Mesothelial cell of epicardium (in vitro differentiated cells): ENCODE measurements around the gene KLHL33. TPM values are rescaled to one million over a fixed set of nuclear protein-coding genes. Genes with fewer than 3 reads are reported as not detected.

Experiments
- DNase-seq, 2 experiments: peaks; one replicate each; pipeline ENCODE4 v3.0.0; 2021; ENCODE audit warnings: low spot score in 2 of 2; ENCODE audit not compliant: unreplicated experiment in 2 of 2
- H3K27ac Mint-ChIP-seq: 2 replicates; pipeline ENCODE4 v1.8.0; 2021; ENCODE audit warnings: mixed read lengths
- H3K27me3 Mint-ChIP-seq: 2 replicates; pipeline ENCODE4 v1.8.0; 2021; ENCODE audit warnings: low read depth, mixed read lengths
- H3K36me3 Mint-ChIP-seq: 2 replicates; pipeline ENCODE4 v1.8.0; 2021; ENCODE audit warnings: mixed read lengths
- H3K4me1 Mint-ChIP-seq: 2 replicates; pipeline ENCODE4 v1.8.0; 2021; ENCODE audit warnings: mixed read lengths
- H3K4me3 Mint-ChIP-seq: 2 replicates; pipeline ENCODE4 v1.8.0; 2021; ENCODE audit warnings: mild to moderate bottlenecking, moderate library complexity, mixed read lengths
- H3K9me3 Mint-ChIP-seq: 2 replicates; pipeline ENCODE4 v1.8.0; 2021; ENCODE audit warnings: mixed read lengths
- CTCF ChIP-seq: fragments of 200-600 bp; sonication (generic); IDR thresholded peaks from one replicate; pipeline ENCODE4 v1.5.0; 2021; ENCODE audit warnings: antibody characterized with exemption; ENCODE audit not compliant: unreplicated experiment
- total RNA-seq: library from RNA; stranded (reverse); gene quantifications from 3 replicates; pipeline ENCODE4 v1.2.1, GENCODE V29; 2021

KLHL33 gene
- total RNA-seq, 1 donor from 2014 or later, result 0.13 TPM

GRCh38 chr14:20440882-20441281 lies 4.9 kb upstream of the KLHL33 start:
- no peak overlapping the region for H3K27ac Mint-ChIP-seq
- peaks cover 28% of the 10 kb centered on the region for H3K27me3 Mint-ChIP-seq
- H3K4me3 Mint-ChIP-seq, result no peak overlapping the region
- TF ChIP-seq CTCF, result no peak
- peaks cover 5% of the 10 kb centered on the region for H3K9me3 Mint-ChIP-seq
- no peaks in the 10 kb centered on the region for H3K4me1 Mint-ChIP-seq
- peaks cover 11% of the 10 kb centered on the region for H3K36me3 Mint-ChIP-seq
- DNase-seq, result no peak

- Mint-ChIP-seq H3K4me3 (no peak overlapping the region), H3K36me3 (peaks cover 11% of the 10 kb centered on the region), H3K9me3 (peaks cover 5% of the 10 kb centered on the region), H3K27ac (no peak overlapping the region), H3K4me1 (no peaks in the 10 kb centered on the region), H3K27me3 (peaks cover 32% of the 10 kb centered on the region)
- no peak for DNase-seq
- no peak for TF ChIP-seq CTCF
Measured at GRCh38 chr14:20440465-20440864, 4.5 kb upstream of the KLHL33 start.

GRCh38 chr14:20438664-20439063 lies 2.7 kb upstream of the KLHL33 start:
- peaks cover 11% of the 10 kb centered on the region for H3K36me3 Mint-ChIP-seq
- no peak overlapping the region for H3K4me3 Mint-ChIP-seq
- DNase-seq, result no peak
- peaks cover 5% of the 10 kb centered on the region for H3K9me3 Mint-ChIP-seq
- H3K27me3 Mint-ChIP-seq, result peaks cover 39% of the 10 kb centered on the region
- no peak overlapping the region for H3K27ac Mint-ChIP-seq
- H3K4me1 Mint-ChIP-seq, result no peaks in the 10 kb centered on the region
- TF ChIP-seq CTCF, result no peak

DNA sequence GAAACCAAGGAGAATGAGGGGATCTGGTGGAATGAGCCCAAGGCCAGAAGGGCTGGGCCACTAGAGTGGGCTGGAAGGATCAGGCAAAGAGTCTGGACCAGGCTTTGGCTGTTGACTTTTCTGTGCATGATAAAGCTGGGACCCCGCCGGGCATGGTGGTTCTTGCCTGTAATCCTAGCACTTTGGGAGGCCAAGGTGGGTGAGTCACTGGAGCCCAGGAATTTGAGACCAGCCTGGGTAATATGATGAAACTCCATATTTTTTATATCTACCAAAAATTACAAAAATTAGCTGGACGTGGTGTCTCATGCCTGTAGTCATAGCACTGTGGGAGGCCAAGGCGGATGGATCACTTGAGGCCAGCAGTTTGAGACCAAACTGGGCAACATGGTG lies 393 bp upstream of the KLHL33 start:
- H3K36me3 Mint-ChIP-seq, result no peaks in the 10 kb centered on the region
- H3K9me3 Mint-ChIP-seq, result no peaks in the 10 kb centered on the region
- H3K27me3 Mint-ChIP-seq, result peaks cover 40% of the 10 kb centered on the region
- H3K27ac Mint-ChIP-seq, result no peak overlapping the region
- no peak for TF ChIP-seq CTCF
- no peak overlapping the region for H3K4me3 Mint-ChIP-seq
- H3K4me1 Mint-ChIP-seq, result no peaks in the 10 kb centered on the region
- DNase-seq, result no peak

GRCh38 chr14:20434701-20435581 lies 1.0 kb downstream of the KLHL33 start:
- no peak for DNase-seq
- H3K4me1 Mint-ChIP-seq, result no peaks in the 10 kb centered on the region
- TF ChIP-seq CTCF, result no peak
- no peaks in the 10 kb centered on the region for H3K9me3 Mint-ChIP-seq
- H3K27ac Mint-ChIP-seq, result no peak overlapping the region
- peak overlapping the region; percentile 37 for H3K4me3 Mint-ChIP-seq
- H3K36me3 Mint-ChIP-seq, result no peaks in the 10 kb centered on the region
- peaks cover 39% of the 10 kb centered on the region for H3K27me3 Mint-ChIP-seq
